Body of pancreas (tissue), 4 donors: ENCODE data around the gene C5orf24. TPM values are rescaled to one million over a fixed set of nuclear protein-coding genes. Genes with fewer than 3 reads are reported as not detected.

Experiments
- ATAC-seq: fragments of 150-250 bp; one replicate; pipeline ENCODE4 v1.9.1; 2016
- DNase-seq, 4 donors: peaks; one replicate each; pipeline ENCODE4 v3.0.0-alpha.2; 2019
- H3K27ac ChIP-seq, 4 donors: fragments of 200-600 bp; sonication (generic); 1 replicate in 3 of 4; 2 replicates in 1 of 4; pipeline versions ENCODE4 v1.5.1 to v1.6.1; 2016 to 2019; ENCODE audit warnings: mild to moderate bottlenecking in 1 of 4, mixed read lengths in 1 of 4, moderate library complexity in 1 of 4
- H3K27me3 ChIP-seq, 2 donors: fragments of 200-600 bp; sonication (generic); one replicate each; pipeline ENCODE4 v1.6.0; 2016; ENCODE audit warnings: mild to moderate bottlenecking in 1 of 2
- H3K36me3 ChIP-seq, 2 donors: fragments of 200-600 bp; sonication (generic); replicated peaks in 1 of 2; 2 replicates each; pipeline ENCODE4 v1.5.1; 2016; ENCODE audit warnings: low read depth in 2 of 2; ENCODE audit not compliant: insufficient read depth in 1 of 2
- H3K4me1 ChIP-seq: fragments of 200-600 bp; sonication (generic); one replicate; pipeline ENCODE4 v1.6.0; 2016
- H3K4me3 ChIP-seq, 2 donors: fragments of 200-600 bp; sonication (generic); 1 replicate in 1 of 2; 2 replicates in 1 of 2; pipeline ENCODE4 v1.5.1; 2016 to 2019
- H3K9me3 ChIP-seq, 3 donors: fragments of 200-600 bp; sonication (generic); 1 replicate in 2 of 3; 2 replicates in 1 of 3; pipeline ENCODE4 v1.5.1; 2016
- CTCF ChIP-seq, 7 experiments: fragments of 450-650 bp in 4 of 7; fragments of 200-600 bp in 3 of 7; sonication (generic) in 3 of 7; IDR thresholded peaks; one replicate each; pipeline ENCODE4 v1.5.1; 2016 to 2019; ENCODE audit warnings: antibody characterized with exemption in 7 of 7
- POLR2A ChIP-seq, 3 donors: fragments of 450-650 bp; IDR thresholded peaks; one replicate each; pipeline ENCODE4 v1.6.1; 2016; ENCODE audit warnings: antibody characterized with exemption in 3 of 3, mild to moderate bottlenecking in 2 of 3
- WGBS, 2 donors: methylation state at CpG; one replicate each; pipeline ENCODE4 v1.1.5; 2017; 5-methylcytosine and 5-hydroxymethylcytosine counted together
- intact Hi-C: fragments of 100-400 bp; cut with DNase I; formaldehyde crosslinking; loops from one replicate; pipeline ENCODE4 v1.15.1; 2023
- total RNA-seq, 2 donors: library from RNA; depleted of rRNA; stranded (reverse); fragments of >200 nt; gene quantifications; one replicate each; pipeline ENCODE4 v1.1.0, GENCODE V29; 2016

C5orf24 gene
- total RNA-seq = 10 to 100 TPM; 15.3 to 20.1 TPM

- peak within 1 kb of the TSS; percentile 89 to 97 (median 92) for H3K27ac ChIP-seq
- peak; percentile 98 for ATAC-seq
- TF ChIP-seq CTCF (IDR thresholded peaks at IDR 0.05) (no peak), POLR2A (IDR thresholded peaks at IDR 0.05) (peak; percentile 91 to 98 (median 94))
- H3K4me1 ChIP-seq = peaks cover 33% of the 10 kb centered on the region
- DNase-seq = peak; percentile 96 to 97 (median 96)
- intact Hi-C loops = no loop called here
- peak within 1 kb of the TSS; percentile 86 to 88 for H3K4me3 ChIP-seq
- no peaks in the 10 kb centered on the region for H3K36me3 ChIP-seq
- no peaks in the 10 kb centered on the region for H3K9me3 ChIP-seq
- 0 to 1% methylated on average over 23 to 84 of the region's 84 CpGs for WGBS, 2 donors
- no peaks in the 10 kb centered on the region for H3K27me3 ChIP-seq
Measured at GRCh38 chr5:134845852-134846640, at the start of gene C5orf24. Gene C5orf24, plus strand, starts transcription at chr5:134845968. Its CDS starts 8,933 bp downstream, at chr5:134854901.

GRCh38 chr5:134798468-134798867, 47.3 kb upstream of the C5orf24 start:
- ATAC-seq (no peak), DNase-seq (no peak)
- WGBS, 2 donors = 84 to 92% methylated on average over 5 of the region's 5 CpGs
- no peaks in the 10 kb centered on the region for H3K27me3 ChIP-seq
- peaks cover 0 to 26% of the 10 kb centered on the region in 2 donors for H3K36me3 ChIP-seq
- H3K4me1 ChIP-seq = no peaks in the 10 kb centered on the region
- no peak for TF ChIP-seq POLR2A (IDR thresholded peaks at IDR 0.05)
- TF ChIP-seq CTCF (IDR thresholded peaks at IDR 0.05) = no peak
- no peaks in the 10 kb centered on the region for H3K9me3 ChIP-seq
- intact Hi-C loops = no loop called here
- no peak overlapping the region for H3K4me3 ChIP-seq
- H3K27ac ChIP-seq = no peak overlapping the region

GRCh38 chr5:134803821-134804220, 41.9 kb upstream of the C5orf24 start:
- H3K4me1 ChIP-seq = no peaks in the 10 kb centered on the region
- ATAC-seq (no peak), DNase-seq (no peak)
- H3K4me3 ChIP-seq = no peak overlapping the region
- intact Hi-C loops = no loop called here
- no peak for TF ChIP-seq CTCF (IDR thresholded peaks at IDR 0.05)
- TF ChIP-seq POLR2A (IDR thresholded peaks at IDR 0.05) = no peak
- H3K9me3 ChIP-seq = no peaks in the 10 kb centered on the region
- WGBS, 2 donors = 78 to 89% methylated on average over 4 of the region's 4 CpGs
- no peaks in the 10 kb centered on the region for H3K27me3 ChIP-seq
- peaks cover 0 to 3% of the 10 kb centered on the region in 2 donors for H3K36me3 ChIP-seq
- no peak overlapping the region for H3K27ac ChIP-seq

- Histone ChIP-seq H3K27ac (no peak overlapping the region), H3K4me1 (no peaks in the 10 kb centered on the region), H3K27me3 (no peaks in the 10 kb centered on the region), H3K36me3 (peaks cover 0 to 14% of the 10 kb centered on the region in 2 donors), H3K9me3 (no peaks in the 10 kb centered on the region), H3K4me3 (no peak overlapping the region)
- no peak for TF ChIP-seq POLR2A (IDR thresholded peaks at IDR 0.05)
- no peak for TF ChIP-seq CTCF (IDR thresholded peaks at IDR 0.05)
- no peak for DNase-seq
- ATAC-seq = no peak
- intact Hi-C loops = no loop called here
- WGBS, 2 donors = 88 to 100% methylated on average over 2 of the region's 2 CpGs
Measured at GRCh38 chr5:134813407-134813806, 32.4 kb upstream of the C5orf24 start.

GRCh38 chr5:134813827-134814226, 31.9 kb upstream of the C5orf24 start:
- intact Hi-C loops = no loop called here
- Histone ChIP-seq H3K27ac (no peak overlapping the region), H3K27me3 (no peaks in the 10 kb centered on the region), H3K36me3 (peaks cover 0 to 14% of the 10 kb centered on the region in 2 donors), H3K9me3 (no peaks in the 10 kb centered on the region), H3K4me3 (no peak overlapping the region), H3K4me1 (no peaks in the 10 kb centered on the region)
- no peak for ATAC-seq
- TF ChIP-seq POLR2A (IDR thresholded peaks at IDR 0.05) = no peak
- TF ChIP-seq CTCF (IDR thresholded peaks at IDR 0.05) = no peak
- DNase-seq = no peak
